ENCODE results near the gene TXNDC15. TPM values are rescaled to one million over a fixed set of nuclear protein-coding genes. Genes with fewer than 3 reads are reported as not detected.
"Not testable (repeated sequence)": the region's sequence is repeated elsewhere in the genome, so short reads cannot be mapped to it uniquely, and the experiment has no call there.

TXNDC15 gene
- total RNA-seq, 1 donor from 2014 or later, result 46.5 TPM

DNA sequence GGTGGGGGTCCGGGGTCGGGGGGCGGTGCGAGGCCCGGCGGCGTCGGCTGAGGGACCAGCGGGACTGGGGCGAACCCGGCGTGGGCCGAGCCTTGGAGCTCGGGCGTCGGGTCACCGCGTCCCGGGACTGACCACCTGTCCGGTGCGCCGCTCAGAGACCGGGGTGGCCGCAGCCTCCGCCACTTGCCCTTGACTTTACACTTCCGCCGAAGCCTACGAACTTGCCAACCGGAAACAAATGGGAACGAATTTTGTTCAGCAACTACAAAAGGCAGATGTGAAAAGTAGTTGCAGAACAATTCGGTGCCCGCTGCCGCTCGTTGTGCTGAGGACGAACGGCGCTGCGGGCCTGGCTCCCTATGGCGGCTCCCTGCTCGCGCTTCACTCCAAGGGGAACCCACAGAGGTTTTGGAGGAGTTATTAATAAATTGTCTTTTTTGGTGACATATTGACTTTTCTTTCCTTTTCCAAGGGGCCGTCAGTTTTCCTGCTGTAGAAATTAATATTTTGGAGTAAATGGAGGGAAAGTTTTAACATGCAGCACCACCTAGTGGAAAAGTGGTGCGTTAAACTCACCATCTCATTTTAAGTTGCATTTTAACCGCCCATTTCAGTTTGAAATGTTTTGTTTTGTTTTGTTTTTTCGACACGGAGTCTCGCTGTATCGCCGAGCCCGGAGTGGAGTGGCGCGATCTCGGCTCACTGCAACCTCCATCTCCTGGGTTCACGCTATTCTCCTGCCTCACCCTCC is 31.2 kb downstream of the TXNDC15 start:
- Mint-ChIP-seq H3K4me1 (ENCODE audit: low read depth) (peaks cover 2% of the 10 kb centered on the region), H3K27ac (peak overlapping the region; percentile 98), H3K27me3 (no peaks in the 10 kb centered on the region), H3K9me3 (ENCODE audit: low read depth) (no peaks in the 10 kb centered on the region), H3K36me3 (ENCODE audit: insufficient read depth) (peaks cover 8% of the 10 kb centered on the region), H3K4me3 (ENCODE audit: low read depth) (peak overlapping the region; percentile 91)
- TF ChIP-seq, protein P1, sequence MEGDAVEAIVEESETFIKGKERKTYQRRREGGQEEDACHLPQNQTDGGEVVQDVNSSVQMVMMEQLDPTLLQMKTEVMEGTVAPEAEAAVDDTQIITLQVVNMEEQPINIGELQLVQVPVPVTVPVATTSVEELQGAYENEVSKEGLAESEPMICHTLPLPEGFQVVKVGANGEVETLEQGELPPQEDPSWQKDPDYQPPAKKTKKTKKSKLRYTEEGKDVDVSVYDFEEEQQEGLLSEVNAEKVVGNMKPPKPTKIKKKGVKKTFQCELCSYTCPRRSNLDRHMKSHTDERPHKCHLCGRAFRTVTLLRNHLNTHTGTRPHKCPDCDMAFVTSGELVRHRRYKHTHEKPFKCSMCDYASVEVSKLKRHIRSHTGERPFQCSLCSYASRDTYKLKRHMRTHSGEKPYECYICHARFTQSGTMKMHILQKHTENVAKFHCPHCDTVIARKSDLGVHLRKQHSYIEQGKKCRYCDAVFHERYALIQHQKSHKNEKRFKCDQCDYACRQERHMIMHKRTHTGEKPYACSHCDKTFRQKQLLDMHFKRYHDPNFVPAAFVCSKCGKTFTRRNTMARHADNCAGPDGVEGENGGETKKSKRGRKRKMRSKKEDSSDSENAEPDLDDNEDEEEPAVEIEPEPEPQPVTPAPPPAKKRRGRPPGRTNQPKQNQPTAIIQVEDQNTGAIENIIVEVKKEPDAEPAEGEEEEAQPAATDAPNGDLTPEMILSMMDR (IDR thresholded peaks at IDR 0.05; ENCODE audit: unreplicated experiment), result peak; percentile 87
- DNase-seq (ENCODE audit: low spot score, unreplicated experiment), result no peak

DNA sequence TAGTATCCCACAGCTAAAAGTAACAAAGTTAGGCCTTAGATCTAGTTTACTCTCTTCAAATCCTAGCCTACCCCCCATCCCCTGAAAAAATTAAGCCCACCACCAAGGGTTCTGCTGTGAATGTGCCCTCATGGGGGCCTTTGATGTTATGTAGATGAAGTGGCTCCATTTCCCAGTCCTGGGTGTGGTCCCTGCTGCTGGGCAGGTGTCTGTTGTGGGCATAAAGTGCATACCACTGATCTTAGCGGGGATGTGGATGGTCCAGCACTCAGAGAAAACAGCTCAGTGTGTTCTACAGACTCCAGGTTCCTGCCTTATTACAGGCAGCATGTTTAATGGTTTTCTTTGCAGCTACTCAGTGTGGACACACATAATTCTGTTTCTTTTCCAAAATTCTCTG is 32.6 kb downstream of the TXNDC15 start:
- H3K4me1 Mint-ChIP-seq (ENCODE audit: low read depth), result peaks cover 2% of the 10 kb centered on the region
- H3K27ac Mint-ChIP-seq, result no peak overlapping the region
- peak overlapping the region; percentile 41 for H3K4me3 Mint-ChIP-seq (ENCODE audit: low read depth)
- H3K36me3 Mint-ChIP-seq (ENCODE audit: insufficient read depth), result peaks cover 8% of the 10 kb centered on the region
- TF ChIP-seq, protein P1 (IDR thresholded peaks at IDR 0.05; ENCODE audit: unreplicated experiment), result no peak
- DNase-seq (ENCODE audit: low spot score, unreplicated experiment), result no peak
- H3K27me3 Mint-ChIP-seq, result no peaks in the 10 kb centered on the region
- no peaks in the 10 kb centered on the region for H3K9me3 Mint-ChIP-seq (ENCODE audit: low read depth)

DNA sequence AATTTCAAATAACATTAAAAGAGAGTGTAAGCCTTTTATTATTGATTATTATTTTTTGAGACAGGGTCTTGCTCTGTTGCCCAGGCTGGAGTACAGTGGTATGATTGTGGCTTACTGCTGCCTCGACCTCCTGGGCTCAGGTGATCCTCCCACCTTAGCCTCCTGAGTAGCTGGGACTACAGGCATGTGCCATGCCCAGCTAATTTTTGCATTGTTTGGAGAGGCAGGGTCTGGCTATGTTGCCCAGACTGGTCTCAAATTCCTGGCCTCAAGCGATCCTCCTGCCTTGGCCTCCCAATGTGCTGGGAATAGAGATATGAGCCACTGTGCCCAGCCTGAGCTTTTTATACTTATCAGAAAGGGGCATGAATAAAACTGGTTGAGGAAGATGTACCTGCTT is 36.6 kb downstream of the TXNDC15 start:
- H3K9me3 Mint-ChIP-seq (ENCODE audit: low read depth); H3K4me3 Mint-ChIP-seq (ENCODE audit: low read depth); H3K4me1 Mint-ChIP-seq (ENCODE audit: low read depth); H3K36me3 Mint-ChIP-seq (ENCODE audit: insufficient read depth); H3K27ac Mint-ChIP-seq; H3K27me3 Mint-ChIP-seq; DNase-seq (ENCODE audit: low spot score, unreplicated experiment): not testable (repeated sequence)

DNA sequence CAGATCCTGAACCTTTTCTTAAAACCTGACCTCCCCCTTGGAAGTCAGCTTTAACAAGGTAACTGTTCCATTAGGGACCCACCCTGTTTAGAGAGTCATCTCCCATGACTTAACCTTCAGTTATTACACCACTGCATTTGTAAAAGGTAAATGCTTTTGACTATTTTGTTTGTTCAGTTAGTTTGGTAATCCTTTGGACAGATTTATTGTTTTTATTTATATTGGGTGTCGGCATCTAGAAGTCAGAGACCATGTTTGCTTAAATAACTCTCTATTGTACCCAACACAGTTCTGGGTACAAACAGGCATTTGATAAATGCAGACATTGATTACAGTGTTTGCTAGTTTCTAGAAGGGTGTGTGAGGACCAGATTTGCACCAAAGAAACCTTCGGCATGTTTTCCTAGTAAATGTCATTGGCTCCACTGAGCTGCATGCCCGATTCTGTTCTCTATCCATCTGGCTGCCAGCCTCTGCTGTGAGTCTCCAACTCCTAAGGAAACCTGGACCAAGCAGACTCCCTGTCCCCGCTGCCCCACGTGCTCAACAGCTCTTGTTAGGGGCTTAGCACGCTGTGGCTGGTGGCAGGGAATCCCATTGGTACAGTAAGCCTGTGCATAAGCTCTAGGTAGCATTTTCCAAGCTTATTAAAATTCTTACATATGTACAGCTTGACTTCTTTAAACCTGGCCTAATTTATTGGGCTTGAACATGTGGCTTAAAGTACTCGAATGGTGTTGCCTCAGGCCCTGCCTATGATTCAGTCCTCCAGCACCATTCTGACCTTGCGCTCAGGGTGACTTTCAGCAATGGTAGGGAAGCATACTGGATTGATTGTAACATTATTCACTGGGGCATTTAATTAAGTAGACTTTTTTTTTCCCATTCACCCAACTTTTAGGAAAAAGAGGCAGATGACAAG is 37.4 kb downstream of the TXNDC15 start:
- DNase-seq (ENCODE audit: low spot score, unreplicated experiment), result no peak
- no peaks in the 10 kb centered on the region for H3K27me3 Mint-ChIP-seq
- no peaks in the 10 kb centered on the region for H3K9me3 Mint-ChIP-seq (ENCODE audit: low read depth)
- no peaks in the 10 kb centered on the region for H3K4me1 Mint-ChIP-seq (ENCODE audit: low read depth)
- TF ChIP-seq, protein P1 (IDR thresholded peaks at IDR 0.05; ENCODE audit: unreplicated experiment), result no peak
- no peak overlapping the region for H3K4me3 Mint-ChIP-seq (ENCODE audit: low read depth)
- no peak overlapping the region for H3K27ac Mint-ChIP-seq
- peaks cover 4% of the 10 kb centered on the region for H3K36me3 Mint-ChIP-seq (ENCODE audit: insufficient read depth)

DNA sequence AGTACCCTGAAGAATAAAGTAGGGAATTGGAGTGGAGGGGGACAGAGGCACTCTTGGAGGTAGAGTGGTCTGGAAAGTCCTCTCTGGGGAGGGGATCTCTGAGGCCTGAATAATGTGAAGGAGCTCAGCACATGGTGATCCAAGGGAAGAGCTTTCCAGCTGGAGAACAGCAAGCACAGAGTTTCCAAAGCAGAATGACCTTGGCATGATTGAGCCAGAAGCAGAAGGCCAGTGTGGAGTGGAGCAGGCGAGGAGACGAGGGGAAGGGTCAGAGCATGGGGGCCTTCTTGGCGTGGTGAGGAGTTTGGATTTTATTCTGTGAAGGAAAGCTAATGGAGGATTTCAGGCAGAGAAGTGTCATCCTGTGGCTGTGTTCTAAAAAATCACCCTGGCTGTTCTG is 39.1 kb downstream of the TXNDC15 start:
- Mint-ChIP-seq H3K9me3 (ENCODE audit: low read depth) (no peaks in the 10 kb centered on the region), H3K4me3 (ENCODE audit: low read depth) (no peak overlapping the region), H3K27me3 (no peaks in the 10 kb centered on the region), H3K36me3 (ENCODE audit: insufficient read depth) (peaks cover 3% of the 10 kb centered on the region), H3K4me1 (ENCODE audit: low read depth) (peaks cover 8% of the 10 kb centered on the region), H3K27ac (no peak overlapping the region)
- DNase-seq (ENCODE audit: low spot score, unreplicated experiment), result no peak
- TF ChIP-seq, protein P1 (IDR thresholded peaks at IDR 0.05; ENCODE audit: unreplicated experiment), result no peak

Data from progenitor cell of endocrine pancreas (in vitro differentiated cells).